ENCODE results near the gene OR6C68.
"Not testable (repeated sequence)": the region's sequence is repeated elsewhere in the genome, so short reads cannot be mapped to it uniquely, and the experiment has no call there.

Gene OR6C68

GRCh38 chr12:55492078-55492477 lies at the start of gene OR6C68:
OR6C68 (plus strand) TSS chr12:55492378; CDS start chr12:55492378, 0 bp downstream.
- no peak for FAIRE-seq

GRCh38 chr12:55443776-55444175 lies 48.4 kb upstream of the OR6C68 start, which contains the start of gene OR6C2:
OR6C2 (plus strand) TSS chr12:55444076; CDS start chr12:55452214, 8,138 bp downstream.
- FAIRE-seq, result no peak

GRCh38 chr12:55445357-55445756 lies 46.8 kb upstream of the OR6C68 start:
- no peak for FAIRE-seq

- FAIRE-seq, result no peak
Measured at GRCh38 chr12:55446326-55446725, 45.9 kb upstream of the OR6C68 start.

- no peak for FAIRE-seq
Measured at GRCh38 chr12:55448825-55449224, 43.4 kb upstream of the OR6C68 start.

GRCh38 chr12:55464926-55465325 lies 27.3 kb upstream of the OR6C68 start:
- FAIRE-seq, result not testable (repeated sequence)

- no peak for FAIRE-seq
Measured at GRCh38 chr12:55467836-55468235, 24.3 kb upstream of the OR6C68 start.

- no peak for FAIRE-seq
Measured at GRCh38 chr12:55469291-55469690, 22.9 kb upstream of the OR6C68 start.

- FAIRE-seq, result no peak
Measured at GRCh38 chr12:55470088-55470829, 21.9 kb upstream of the OR6C68 start, which contains the start of gene OR6C70. OR6C70 (minus strand) TSS chr12:55470138; CDS start chr12:55470138, 0 bp downstream.

- no peak for FAIRE-seq
Measured at GRCh38 chr12:55472264-55472663, 19.9 kb upstream of the OR6C68 start.

GRCh38 chr12:55479136-55479535 lies 13.0 kb upstream of the OR6C68 start:
- FAIRE-seq, result not testable (repeated sequence)

- FAIRE-seq, result not testable (repeated sequence)
Measured at GRCh38 chr12:55484284-55484683, 7.9 kb upstream of the OR6C68 start.

GRCh38 chr12:55495490-55495889 lies 3.3 kb downstream of the OR6C68 start:
- no peak for FAIRE-seq

GRCh38 chr12:55499231-55499630 lies 7.1 kb downstream of the OR6C68 start:
- FAIRE-seq, result no peak

- FAIRE-seq, result no peak
Measured at GRCh38 chr12:55499810-55500252, 7.7 kb downstream of the OR6C68 start.

GRCh38 chr12:55501601-55502000 lies 9.4 kb downstream of the OR6C68 start:
- FAIRE-seq, result no peak

GRCh38 chr12:55515696-55516095 lies 23.5 kb downstream of the OR6C68 start:
- no peak for FAIRE-seq

GRCh38 chr12:55516391-55516790 lies 24.2 kb downstream of the OR6C68 start:
- FAIRE-seq, result no peak
